ENCODE results near the gene ADGRL3.
"Not testable (repeated sequence)": the region's sequence is repeated elsewhere in the genome, so short reads cannot be mapped to it uniquely, and the experiment has no call there.

Gene ADGRL3

GRCh38 chr4:61921920-61922319 lies 721.8 kb downstream of the ADGRL3 start:
- no peak for FAIRE-seq

DNA sequence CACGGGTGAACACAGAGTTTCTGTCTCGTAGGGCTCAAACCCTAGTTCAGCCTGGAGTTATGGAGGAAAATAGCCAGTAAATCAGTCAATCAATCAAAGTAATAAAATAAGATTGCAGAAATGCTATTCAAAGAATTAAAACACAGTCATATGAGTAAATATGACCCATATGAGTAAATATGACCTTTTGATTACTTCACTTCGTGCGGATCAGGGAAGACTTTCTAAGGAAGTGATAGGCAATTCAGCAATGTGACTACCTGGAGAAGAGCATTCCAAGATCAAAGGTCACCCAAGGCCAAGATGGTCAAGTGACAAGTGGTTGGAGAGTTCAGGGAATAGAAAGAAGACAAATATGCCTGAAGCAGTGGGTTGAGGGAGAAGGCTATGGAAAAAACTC lies 722.6 kb downstream of the ADGRL3 start:
- no peak for FAIRE-seq

DNA sequence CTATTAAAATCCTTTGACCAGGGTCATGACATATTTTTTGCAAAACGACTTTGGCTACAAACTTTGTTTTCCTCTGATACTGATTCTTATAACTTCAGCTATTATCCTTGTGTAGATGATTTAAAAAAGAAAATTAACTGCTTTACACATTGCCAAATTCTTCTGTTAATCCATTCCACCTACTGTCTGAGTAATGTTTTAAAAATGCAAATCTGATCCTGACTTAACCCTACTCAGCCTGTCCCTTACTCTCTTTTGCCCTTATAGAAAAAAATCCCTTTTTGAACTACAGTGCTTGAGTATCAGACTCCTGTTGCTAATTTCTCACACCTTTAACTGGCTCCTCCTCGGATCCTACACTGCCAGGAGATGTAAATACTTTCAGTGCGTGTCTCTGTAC lies 723.1 kb downstream of the ADGRL3 start:
- FAIRE-seq, result no peak

DNA sequence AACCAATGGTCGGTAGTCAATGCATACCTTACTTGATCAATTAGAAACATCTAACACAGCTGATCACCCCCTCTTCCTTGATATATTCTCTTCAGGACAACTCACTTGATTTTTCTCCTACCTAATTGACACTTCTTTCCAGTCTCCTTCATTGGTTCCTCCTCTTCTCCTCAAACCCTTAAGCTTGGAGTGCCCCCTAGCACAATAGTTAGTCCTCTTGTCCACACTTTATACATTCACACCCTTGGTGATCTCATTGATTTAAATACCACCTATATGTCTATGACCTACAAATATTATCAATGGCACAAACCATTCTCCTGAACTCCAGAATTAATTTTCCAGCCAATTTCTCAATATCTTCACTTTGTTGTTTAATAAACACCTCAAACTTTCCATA lies 724.0 kb downstream of the ADGRL3 start:
- no peak for FAIRE-seq

- FAIRE-seq, result no peak
Measured at GRCh38 chr4:61933527-61933926, 733.4 kb downstream of the ADGRL3 start.

- FAIRE-seq, result no peak
Measured at GRCh38 chr4:61934198-61934597, 734.1 kb downstream of the ADGRL3 start.

GRCh38 chr4:61938250-61938846 lies 738.2 kb downstream of the ADGRL3 start:
- FAIRE-seq, result no peak

GRCh38 chr4:61950625-61951024 lies 750.5 kb downstream of the ADGRL3 start:
- no peak for FAIRE-seq

GRCh38 chr4:61953386-61953785 lies 753.3 kb downstream of the ADGRL3 start:
- no peak for FAIRE-seq

- no peak for FAIRE-seq
Measured at GRCh38 chr4:61958591-61958990, 758.5 kb downstream of the ADGRL3 start.

GRCh38 chr4:61959087-61959486 lies 759.0 kb downstream of the ADGRL3 start:
- no peak for FAIRE-seq

- FAIRE-seq, result no peak
Measured at GRCh38 chr4:61984260-61984909, 784.3 kb downstream of the ADGRL3 start.

DNA sequence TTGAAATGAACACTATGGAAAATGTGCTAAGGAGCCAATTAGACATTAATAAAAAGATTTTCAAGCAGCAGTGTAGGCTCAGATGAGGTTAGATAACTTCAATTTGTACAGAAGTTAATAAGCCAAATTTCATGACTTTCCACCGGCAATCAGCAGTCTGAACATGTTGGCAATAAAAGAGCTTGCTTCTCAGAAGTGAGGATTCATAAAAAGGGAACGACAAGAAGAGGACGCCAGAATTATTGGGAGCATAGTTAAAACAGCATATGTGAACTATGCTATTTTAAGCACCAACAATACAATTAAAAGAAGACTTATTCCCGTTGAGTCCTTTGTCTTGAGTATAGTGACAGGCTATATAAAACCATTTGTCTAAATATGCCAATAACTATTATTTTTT lies 785.3 kb downstream of the ADGRL3 start:
- no peak for FAIRE-seq

- not testable (repeated sequence) for FAIRE-seq
Measured at GRCh38 chr4:61986929-61987328, 786.8 kb downstream of the ADGRL3 start.

GRCh38 chr4:61992351-61992750 lies 792.2 kb downstream of the ADGRL3 start:
- no peak for FAIRE-seq

GRCh38 chr4:61994036-61994435 lies 793.9 kb downstream of the ADGRL3 start:
- FAIRE-seq, result no peak

DNA sequence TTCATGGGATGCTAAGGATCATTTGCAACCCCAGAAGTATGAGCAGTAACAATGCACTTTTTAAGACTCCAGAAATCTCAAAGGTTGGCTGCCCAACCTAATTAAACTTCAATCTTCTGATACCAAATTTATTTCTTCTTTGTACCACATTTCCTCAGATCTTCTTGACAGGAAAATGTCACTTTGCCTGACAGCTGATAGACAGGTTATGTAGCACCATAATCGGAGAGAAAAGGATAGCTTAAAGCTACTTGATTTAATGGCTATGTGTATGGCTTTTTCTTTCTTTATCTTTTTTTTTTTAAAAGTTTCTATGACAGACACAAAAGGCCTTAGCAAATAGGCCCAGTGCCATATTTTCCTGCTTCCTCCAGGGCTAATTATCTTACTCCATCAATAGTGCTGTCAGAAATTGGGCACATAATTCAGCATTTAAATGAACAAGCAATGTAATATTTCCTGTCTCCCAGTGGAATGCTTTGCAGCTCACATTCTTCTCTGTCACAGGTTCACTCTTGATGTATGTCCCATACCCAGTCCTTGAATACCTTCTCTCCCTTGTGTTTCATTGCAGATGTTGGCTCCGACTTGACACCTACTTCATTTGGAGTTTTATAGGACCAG lies 795.7 kb downstream of the ADGRL3 start:
- no peak for FAIRE-seq

- FAIRE-seq, result no peak
Measured at GRCh38 chr4:61996943-61997342, 796.8 kb downstream of the ADGRL3 start.

DNA sequence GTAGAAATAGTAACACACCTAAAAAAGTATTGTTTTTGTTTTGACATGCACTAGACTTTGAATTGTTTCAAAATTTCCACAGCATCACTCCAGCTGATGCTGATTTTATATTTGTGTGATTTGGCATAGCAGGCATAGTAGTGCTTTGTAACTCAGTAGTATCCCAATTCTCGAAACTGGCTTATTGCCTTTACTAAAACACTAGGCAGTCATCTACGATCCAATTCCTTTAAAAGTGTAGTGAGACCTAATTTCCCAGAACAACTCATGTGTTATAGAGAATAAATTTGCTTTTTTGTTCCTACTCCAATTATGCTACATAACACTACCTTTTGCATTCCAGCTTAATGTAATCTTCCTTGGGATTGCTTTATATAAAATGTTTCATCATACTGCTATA lies 797.7 kb downstream of the ADGRL3 start:
- no peak for FAIRE-seq

DNA sequence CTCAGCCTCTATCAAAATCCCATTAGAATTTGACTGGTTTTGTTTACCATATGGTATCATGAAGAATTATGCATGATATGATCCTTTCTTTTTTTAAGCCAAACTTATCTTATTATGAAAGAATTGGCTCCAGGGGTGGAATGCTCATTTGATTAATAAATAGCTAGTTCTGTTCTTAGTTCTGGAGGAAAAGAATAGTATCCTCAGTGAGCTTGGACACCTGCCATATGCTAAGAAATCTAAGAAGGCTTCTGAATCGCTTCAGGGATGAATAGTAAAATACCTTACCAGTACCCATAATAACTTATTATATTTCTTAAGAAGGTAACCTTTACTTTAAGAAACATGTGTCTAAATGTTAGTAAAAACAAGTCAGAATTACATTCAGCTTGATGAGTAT lies 803.6 kb downstream of the ADGRL3 start:
- no peak for FAIRE-seq

DNA sequence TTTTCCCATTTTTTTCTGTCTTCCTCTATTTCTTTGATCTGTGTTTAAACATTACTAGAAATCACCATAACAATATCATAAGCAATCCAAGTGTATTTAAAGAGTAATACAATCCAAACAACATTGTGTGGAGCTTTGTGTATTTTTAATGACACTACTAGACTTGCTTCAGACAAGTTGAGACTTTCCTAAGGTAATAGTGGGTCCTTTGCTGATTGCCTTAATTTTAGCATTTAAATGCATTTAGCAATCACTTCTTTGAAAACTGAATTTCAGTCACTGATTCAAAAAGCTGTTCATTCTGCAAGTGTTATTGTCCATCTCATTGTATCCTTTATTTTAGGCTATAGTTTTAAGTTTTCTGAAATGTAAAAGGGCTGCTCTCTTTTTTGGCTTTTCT lies 804.8 kb downstream of the ADGRL3 start:
- FAIRE-seq, result no peak

DNA sequence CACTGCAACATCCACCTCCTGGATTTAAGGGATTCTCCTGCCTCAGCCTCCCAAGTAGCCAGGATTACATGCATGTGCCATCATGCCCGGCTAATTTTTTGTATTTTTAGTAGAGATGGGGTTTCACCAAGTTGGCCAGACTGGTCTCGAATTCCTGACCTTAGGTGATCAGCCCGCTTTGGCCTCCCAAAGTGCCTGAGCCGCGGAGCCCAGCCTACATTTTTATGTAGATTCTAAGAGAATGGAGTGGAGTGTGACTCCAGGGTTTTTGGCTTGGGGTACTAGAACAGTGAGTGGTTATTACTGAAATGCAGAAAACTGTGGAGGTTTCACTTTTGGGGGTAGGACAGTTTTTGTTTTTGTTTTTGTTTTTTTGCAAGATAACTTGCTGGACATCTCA lies 806.0 kb downstream of the ADGRL3 start:
- no peak for FAIRE-seq

- FAIRE-seq, result no peak
Measured at GRCh38 chr4:62015043-62015739, 815.1 kb downstream of the ADGRL3 start.

DNA sequence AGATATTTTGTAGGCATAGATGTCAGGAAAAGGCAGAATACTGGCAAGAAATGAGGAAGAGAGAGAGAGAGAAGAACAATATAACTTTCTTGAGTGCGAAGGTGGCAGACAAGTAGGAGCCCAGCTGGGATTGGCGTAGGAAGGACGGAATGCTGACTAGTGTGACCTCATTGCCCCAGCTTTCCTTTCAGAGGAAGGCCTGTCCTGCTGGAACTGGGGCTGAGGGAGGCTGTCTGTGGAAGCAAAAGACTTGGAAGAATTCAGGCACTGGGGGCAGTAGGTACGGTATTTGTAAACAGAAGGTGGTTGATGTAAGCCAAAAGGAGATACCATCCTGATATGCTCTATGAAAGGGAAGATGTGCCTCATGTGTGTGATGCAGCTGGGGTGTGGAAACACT lies 818.4 kb downstream of the ADGRL3 start:
- no peak for FAIRE-seq
